Measurements from ENCODE around the gene LRRC36.

- TF ChIP-seq POLR2A (IDR thresholded peaks at IDR 0.05; ENCODE audit: borderline replicate concordance, extremely low read depth, insufficient read depth, insufficient read length) (no peak), RAD21 (IDR thresholded peaks at IDR 0.05; ENCODE audit: low read depth) (no peak), CTCF (IDR thresholded peaks at IDR 0.05 in 2 of 3, conservative IDR thresholded peaks at IDR 0.05 in 1 of 3; ENCODE audit: borderline replicate concordance in 1 of 3, insufficient read depth in 1 of 3, low read depth in 2 of 3, low read length in 2 of 3) (no peak), CEBPB (IDR thresholded peaks at IDR 0.05; ENCODE audit: low read depth) (no peak), ATF3 (IDR thresholded peaks at IDR 0.05) (no peak), EZH2 (IDR thresholded peaks at IDR 0.05) (no peak), REST (IDR thresholded peaks at IDR 0.05; ENCODE audit: low read depth) (no peak), SP1 (IDR thresholded peaks at IDR 0.05; ENCODE audit: low read depth) (no peak), CBX3 (IDR thresholded peaks at IDR 0.05; ENCODE audit: low read depth) (no peak), SRF (IDR thresholded peaks at IDR 0.05; ENCODE audit: low read depth) (no peak), MAX (IDR thresholded peaks at IDR 0.05) (no peak), POLR2AphosphoS5 (IDR thresholded peaks at IDR 0.05; ENCODE audit: low read depth, low read length) (no peak), SIN3A (IDR thresholded peaks at IDR 0.05; ENCODE audit: low read depth) (no peak), EZH2phosphoT487 (IDR thresholded peaks at IDR 0.05; ENCODE audit: borderline replicate concordance) (no peak)
Observed at GRCh38 chr16:67433131-67433719, 106.6 kb downstream of the LRRC36 start.
